ENCODE results near the gene BMP4. TPM values are rescaled to one million over a fixed set of nuclear protein-coding genes. Genes with fewer than 3 reads are reported as not detected.

Gene BMP4
- polyA plus RNA-seq, 5 donors, result 73.3 to 100 (median 87.8) TPM

DNA sequence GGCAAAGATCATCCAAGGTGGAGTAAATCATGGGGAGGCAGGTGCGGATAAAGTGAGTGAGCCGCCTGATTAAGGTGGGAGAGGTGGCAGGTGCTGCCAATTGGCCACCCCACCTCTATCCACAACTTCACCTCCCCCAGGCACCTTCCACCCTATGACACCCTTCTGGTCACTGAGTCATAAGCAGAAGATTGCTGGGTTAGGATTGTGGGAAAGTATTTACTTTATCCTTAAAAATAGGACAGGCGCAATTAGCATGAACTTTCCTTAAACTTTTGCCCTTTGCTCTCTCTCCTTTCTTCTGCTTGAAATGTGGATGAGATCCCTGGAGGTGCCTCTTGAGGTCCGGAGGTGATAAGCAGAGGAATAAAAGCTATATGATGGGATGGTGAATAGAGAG, 14.9 kb upstream of the BMP4 start:
- no peak for DNase-seq

DNA sequence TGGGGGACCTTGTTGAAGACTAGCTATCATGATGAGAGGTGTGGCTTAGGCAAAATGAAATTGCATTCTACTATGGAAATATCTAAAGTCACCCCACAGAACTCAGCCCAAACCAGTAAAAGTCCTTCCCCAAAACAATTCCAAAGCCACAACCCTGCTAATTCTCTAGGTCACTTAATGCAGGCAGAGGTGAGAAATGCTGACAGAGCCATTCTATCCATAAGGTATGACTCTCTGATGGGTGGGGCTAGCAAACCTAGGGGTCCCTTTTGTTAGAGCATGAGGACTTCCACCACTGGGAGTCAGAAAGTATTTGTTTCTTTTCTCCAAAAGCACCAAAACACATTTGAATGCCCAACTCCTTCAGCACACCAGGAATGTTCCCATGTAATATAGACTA, 12.7 kb upstream of the BMP4 start:
- DNase-seq, result no peak

DNA sequence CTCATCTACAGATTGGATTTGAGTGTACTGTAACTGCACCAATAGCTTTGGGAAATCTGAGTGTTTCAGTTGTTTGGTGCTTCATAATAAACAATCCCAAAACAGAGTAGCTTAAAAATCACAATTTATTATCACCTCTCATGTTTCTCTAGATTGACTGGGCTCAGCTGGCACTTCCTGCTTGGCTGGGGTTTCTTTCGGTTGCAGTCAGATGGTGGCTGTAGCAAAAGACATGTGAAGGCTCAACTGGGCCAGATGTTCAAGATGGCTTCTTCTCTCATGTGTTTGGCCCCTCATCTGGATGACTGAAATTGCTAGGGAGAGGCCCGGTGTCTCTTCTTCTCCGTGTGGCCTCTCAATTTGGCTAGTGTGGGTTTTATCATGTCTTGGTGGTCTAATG, 12.1 kb upstream of the BMP4 start:
- DNase-seq, result no peak

DNA sequence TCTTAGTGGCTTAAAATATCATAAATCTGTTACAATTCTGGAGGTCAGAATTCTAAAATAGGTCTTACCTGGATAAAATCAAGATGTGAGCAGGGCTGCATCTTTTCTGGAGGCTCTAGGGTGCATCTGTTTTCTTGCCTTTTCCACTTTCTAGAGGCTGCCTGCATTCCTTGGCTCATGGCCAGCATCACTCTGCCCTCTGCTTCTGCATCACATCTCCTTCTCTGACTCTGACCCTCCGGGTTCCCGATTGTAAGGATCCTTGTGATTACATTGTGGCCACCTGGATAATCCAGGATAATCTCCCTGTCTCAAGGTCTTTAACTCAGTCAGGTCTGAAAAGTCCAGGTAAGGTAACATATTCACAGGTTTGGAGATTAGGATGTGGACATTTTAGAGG, 11.0 kb upstream of the BMP4 start:
- no peak for DNase-seq

DNA sequence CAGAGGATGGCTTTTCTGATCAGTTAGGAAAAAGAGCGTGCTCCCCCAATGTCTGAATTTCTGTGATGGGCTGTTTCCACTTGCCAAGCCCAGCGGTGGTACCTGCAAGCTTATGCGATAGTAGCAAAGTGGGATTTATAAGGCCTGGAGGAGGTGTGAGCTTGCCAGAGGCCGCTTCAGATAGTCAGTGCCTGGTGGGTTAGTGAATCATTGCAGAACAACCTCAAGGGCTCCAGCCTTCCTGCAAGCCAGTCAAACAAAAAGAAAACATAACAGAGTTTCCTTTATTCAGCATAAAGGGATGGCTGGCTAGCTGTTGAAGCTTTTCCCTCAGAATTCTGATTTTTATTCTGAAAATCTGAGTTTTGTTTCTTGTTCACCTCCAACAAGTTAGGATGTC, 7.6 kb upstream of the BMP4 start:
- no peak for DNase-seq

DNA sequence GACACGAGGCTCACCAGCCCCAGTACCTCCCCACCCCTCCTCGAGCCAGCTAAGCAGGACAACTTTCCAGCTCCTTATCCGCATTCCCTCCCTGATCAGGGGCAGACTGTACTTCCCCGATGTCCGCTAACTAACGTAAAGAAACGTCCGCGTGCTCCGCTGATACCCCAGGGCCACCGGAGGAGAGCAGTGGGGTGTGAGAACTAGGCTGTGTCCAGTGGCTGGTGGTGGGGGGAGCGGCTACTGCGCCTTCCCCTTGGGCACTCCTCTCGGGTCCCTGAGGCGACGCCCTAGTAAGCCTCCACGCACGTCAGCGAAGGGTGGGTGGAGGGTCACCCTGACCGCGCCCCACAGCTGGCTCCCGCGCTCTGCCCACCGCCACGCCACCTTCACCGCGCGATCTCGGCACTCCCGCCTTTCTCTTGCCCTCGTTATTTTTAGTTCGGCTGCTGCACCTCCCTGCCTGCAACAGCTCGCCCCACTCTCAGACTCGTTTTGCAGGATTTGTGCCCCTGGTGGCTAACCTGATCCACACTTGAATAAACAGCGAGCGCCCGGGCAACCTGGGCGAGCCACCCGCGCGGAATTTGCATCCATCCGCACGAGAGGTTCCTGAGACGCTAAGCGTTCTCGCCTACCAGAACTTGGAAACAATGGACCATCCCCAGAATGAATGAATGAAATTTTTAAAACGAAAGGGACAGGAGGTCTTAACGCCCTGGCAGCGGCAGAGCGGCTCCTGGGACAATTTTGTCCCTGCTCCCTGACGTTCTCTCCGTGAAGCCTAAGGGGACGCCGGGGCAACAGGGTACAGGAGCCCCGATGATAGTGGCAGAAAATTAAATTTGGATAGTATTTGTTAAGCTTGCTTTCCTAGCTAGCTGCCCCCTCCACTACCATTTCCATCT, 6.9 kb upstream of the BMP4 start:
- DNase-seq, result no peak

DNA sequence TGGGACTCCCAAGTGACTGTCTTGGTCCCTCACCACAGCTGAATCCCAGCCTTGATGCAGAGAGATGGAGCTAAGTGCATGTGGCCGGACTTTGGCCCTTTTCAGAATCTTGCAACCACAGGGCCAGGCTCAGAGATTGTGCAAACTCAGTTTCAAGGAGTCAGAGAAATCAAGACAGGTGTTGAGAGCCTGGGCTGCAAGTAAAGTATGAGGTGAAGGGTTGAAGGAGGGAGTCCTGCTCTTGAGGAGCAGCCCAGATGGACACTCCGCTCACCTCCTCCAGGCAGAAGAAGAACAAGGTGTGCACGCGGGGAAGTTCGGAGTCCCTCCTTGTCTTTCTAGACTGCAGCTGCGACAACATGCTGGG, 6.3 kb upstream of the BMP4 start:
- no peak for DNase-seq

DNA sequence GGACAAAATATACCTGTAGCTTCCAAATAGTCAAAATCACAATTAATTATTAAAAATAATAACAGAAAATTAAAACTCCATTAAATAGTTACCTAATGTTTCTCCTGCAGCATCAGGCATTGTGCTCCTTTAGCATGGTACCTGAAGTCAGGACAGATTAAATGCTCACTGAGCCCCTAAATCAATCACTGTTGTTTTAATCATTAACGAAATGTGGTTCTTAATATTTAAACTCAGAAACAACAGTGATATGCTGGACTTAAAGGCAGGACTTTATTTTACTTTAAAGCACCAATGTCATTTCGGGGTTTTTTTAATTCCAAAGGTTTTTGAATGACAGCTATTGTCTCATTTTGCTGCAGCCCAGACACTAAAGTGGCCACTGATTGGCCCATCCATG, 2.0 kb upstream of the BMP4 start:
- no peak for DNase-seq

DNA sequence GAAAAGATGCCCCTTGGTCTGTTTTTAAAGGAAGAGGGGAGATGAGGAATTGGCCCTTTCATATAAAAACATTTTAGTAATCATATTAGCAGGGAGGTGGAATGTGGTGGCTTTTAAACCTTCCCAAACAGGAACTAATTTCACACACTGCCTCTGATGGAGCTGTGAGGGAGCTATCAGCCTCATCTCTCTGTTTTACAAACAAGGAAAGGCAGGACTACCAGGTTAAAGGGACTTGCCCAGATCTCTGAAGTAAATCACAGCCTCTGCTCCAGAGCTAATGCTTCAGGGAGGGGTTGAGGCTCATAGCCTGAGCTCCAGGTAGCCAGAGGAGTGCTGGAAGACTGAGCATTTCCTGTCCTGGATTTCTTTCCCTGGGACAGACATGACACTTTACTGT, 1.1 kb upstream of the BMP4 start:
- no peak for DNase-seq

DNA sequence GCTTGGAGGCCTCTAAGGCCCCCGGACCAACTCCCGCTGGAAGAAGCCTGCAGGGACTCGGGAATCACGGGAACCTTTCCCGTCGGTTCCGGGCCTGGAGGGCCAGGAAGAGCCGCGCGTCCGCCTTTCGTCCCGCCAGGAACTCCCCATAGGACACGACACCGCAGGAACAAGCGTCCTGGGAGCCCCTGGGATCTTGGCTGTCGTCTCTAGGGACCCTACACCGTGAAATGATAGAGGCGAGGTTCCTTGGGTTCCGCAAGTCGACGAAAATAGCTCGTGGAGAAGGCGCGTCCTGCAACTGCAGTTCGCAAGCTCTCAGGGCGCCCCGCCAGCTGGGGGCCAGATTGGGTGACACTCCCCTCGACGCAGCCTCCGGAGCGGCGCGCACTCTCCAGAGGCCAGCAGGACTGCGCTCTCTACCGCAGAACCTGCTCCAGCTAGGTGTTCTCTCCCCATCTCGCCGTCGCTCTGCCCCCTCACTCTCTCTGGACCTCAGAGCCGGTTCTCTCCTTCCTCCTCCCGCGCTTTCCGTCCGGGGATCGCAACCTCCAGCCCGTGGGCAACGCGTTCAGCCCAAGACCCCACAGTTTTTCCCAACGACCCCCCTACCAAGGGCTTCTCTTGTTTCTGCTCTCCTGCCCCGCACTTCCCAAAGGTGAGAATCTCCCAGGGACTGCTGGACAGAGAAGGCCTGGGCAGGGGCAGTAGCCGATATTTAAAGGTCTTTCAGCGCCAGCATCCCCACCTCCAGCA, 776 bp downstream of the BMP4 start:
- DNase-seq, result peak; percentile 80 to 83

DNA sequence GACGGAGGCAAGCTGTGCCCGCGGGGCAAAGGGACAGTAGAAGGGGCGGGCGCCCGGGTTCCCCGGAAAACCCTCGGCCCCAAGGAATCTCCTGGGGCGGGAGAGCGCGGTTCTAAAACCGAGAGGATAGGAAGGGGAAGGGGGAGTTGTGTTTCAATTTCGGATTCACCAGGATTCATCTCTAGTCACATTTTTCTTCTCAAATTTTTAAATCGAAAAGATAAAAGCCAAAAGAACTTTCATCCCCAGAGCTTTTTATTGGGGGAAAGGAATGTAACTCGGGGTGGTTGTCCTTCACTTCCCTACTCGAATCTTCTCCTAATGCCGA, 1.4 kb downstream of the BMP4 start:
- DNase-seq, result no peak

DNA sequence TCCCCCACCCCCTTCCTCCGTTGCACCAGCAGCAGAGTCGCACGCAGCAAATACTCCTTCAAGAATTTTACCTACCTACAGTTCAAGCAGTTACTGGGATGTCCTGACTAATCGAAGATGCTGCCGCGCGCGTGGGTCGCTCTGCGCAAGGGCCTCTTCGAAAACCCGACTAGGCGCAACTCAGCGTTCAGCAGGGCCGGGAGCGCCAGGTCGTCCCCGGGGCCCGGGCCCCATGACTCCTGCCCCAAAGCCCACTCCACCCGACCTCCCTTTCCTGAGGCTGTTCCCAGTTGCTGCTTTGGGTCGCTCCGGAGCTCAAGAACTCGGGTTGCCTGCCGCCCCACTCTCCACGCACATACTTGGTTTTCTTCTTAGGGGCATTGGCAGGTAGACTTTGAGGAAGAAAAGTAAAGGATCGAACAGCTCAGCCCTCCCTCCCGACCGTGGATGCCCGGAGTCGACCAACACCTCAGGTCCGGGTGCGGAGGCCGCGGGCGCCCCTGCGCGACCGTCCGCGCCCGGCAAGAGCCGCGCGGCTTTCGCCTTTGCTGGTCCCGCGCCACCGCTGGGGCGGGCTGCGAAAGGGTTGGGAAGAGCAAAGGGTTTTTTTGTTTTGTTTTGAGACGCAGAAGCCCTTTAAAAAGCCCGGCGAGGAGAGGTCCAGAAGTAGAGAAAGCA, 1.9 kb downstream of the BMP4 start:
- DNase-seq, result no peak

DNA sequence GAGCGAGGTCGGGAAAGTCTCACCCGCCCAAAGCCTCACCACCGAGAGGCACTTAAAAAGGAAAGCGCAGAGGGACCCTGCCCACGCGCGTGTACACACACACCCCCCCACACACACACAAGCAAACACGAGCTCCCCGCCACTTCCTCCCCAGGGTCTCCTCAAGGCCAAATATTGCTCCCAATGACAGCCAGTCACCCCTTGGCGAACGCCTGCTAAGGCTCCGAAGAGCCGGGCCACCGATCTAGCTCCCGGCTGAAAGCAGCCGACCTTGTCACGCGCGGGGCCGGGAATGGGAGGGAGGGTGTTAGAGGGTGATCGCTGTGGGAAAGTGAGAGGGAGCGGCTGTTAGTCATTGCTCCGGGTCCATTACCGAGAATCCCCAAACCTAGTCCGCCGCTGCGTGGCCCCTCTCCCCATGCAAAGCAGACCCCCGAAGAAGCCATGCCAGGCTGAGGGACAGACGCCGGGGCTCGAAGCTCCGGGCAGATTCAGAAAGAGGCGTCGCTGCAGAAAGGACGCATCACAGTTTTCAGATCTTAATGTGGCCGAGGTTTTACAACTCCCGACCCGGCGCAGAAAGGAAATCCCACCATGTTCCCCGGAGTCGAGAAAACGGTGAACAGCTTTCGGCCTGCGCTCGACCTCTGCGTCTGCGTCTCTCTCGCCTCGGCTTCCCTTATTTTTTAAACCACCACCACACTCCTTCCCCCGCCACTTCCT, 2.6 kb downstream of the BMP4 start:
- peak in 1 of 2 donors; percentile 53 for DNase-seq

DNA sequence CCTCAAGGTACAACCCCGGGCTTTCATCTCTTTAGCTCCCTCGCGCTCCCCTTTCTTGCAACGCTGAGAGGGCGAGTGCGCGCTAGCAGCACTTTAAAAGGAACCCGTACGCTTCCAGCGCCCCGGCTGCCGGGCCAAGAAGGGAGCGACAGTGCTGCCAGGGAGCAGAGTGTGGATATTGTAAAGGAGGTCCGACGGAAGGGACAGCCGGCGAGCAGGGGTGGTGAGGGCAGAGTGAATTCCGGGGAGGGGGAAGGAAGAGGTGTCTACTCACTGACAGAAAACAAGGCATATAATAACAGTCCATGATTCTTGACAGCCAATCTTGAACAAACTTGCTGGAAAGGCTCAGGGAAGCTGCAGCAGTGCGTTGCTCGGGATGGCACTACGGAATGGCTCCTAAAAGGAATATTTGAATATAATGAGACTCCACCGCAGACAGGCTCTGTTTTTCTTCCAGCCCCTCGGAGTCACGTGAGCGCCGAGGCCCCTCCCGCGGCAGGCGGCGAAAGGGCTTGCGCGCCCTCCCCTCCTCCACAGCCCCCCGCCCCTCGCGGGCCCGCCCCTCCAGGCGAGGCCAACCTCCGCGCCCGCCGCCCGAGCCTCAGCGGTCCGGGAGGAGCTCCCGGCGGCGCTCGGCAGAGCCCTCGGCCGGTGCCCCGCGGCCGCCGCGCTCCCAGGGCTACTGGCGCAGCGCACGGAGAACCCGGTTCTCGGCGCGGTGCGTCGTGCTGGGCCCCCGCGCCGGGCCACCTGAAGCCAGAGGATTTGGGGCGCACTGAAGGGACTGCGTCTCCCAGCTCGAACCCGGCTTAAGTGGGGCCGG, 3.4 kb downstream of the BMP4 start:
- peak; percentile 91 for DNase-seq

DNA sequence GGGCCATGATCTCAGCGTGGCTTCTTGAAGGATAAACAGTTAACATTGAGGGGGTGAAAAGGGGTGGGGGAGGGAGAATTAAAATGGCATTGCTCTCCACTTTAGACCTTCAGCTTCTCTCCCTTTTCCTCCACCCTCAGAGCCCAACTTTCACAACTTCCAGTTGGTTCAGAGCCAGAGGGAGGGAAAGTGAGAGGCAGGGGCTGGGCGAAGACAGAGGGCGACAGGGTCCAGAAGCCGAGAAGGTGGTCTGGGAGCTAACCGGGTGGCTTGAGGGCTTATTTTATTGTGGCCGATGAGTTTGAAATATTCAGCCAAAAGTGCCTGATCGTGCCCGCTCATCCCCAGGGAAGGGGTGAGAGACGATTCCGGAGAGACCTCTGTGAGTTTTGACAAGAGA, 4.1 kb downstream of the BMP4 start:
- DNase-seq, result peak in 1 of 2 donors; percentile 61

DNA sequence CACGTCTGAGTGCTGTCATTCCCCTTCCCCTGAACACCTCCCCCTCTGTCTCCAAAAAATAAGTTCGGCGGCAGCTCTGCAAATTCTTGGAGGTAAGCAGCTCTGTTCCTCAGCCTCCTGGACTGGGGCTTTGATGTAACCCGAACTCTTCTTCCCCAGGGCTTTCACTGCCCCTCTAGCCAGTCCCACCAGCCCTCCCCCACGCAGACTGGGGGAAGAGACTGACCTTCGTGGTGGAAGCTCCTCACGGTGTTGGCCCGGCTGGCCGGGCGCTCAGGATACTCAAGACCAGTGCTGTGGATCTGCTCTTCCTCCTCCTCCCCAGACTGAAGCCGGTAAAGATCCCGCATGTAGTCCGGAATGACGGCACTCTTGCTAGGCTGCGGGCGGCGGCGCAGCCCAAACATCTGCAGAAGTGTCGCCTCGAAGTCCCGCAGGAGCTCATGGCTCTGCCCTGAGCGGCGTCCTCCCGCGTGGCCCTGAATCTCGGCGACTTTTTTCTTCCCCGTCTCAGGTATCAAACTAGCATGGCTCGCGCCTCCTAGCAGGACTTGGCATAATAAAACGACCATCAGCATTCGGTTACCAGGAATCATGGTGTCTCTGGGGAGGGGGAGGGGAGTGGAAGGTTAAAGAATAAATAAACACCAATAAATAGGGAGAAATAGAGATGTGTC, 4.9 kb downstream of the BMP4 start:
- no peak for DNase-seq

DNA sequence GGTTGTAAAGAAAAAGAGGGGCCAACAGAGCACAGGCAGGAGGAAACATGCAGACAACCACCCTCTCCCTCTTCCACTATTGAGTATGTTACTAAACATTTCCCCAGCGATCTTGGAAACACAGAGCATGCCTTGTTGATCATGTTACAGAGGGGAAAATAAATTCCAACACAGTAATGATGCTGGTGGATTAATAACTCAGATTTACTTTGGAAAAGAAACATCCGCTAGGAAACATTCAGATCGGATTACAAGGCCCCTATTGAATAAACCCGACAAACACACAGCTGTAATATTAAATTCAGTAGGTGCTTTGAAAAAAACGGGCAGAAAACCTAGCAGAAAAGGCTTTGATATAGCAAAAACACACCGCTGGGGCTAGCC, 5.4 kb downstream of the BMP4 start:
- DNase-seq, result no peak

DNA sequence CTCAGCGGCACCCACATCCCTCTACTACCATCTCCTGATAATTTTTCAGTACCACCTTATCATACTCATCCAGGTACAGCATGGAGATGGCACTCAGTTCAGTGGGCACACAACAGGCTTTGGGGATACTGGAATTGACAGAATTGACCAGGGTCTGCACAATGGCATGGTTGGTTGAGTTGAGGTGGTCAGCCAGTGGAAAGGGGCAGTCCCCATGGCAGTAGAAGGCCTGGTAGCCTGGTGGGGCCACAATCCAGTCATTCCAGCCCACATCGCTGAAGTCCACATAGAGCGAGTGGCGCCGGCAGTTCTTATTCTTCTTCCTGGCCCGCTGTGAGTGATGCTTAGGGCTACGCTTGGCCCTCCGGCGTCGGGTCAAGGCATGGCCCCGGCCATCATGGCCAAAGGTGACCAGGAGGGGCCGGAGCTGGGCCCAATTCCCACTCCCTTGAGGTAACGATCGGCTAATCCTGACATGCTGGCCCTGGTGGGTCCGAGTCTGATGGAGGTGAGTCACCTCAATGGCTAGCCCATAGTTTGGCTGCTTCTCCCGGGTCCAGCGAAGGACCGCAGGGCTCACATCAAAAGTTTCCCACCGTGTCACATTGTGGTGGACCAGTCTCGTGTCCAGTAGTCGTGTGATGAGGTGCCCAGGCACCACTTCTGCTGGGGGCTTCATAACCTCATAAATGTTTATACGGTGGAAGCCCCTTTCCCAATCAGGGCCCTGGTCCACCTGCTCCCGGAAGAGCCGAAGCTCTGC, 6.4 kb downstream of the BMP4 start:
- DNase-seq, result no peak

DNA sequence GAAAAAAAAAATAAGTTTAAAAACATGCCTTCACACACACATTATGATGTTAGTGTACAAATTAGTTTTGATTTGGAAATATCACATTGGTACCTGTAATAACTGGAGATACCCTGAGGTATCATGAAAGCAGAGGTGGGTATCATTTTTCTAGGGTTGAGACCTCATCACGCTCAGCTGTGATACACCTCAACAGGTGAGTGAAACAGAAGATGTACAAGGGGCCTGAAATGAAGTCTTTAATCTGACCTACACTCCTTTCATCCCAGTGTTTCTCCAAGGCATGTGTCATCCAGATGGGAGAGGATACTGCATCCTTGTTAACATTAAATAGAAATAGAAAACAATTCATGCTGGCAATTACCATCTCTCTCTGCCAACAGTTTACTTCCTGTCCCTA, 7.4 kb downstream of the BMP4 start:
- DNase-seq, result no peak

Measured in right lung (tissue), 5 donors.